ENCODE measurements around the gene NEGR1.
A peak's percentile ranks its signal among the peaks of the same experiment; 100 is the strongest.

The NEGR1 gene

DNA sequence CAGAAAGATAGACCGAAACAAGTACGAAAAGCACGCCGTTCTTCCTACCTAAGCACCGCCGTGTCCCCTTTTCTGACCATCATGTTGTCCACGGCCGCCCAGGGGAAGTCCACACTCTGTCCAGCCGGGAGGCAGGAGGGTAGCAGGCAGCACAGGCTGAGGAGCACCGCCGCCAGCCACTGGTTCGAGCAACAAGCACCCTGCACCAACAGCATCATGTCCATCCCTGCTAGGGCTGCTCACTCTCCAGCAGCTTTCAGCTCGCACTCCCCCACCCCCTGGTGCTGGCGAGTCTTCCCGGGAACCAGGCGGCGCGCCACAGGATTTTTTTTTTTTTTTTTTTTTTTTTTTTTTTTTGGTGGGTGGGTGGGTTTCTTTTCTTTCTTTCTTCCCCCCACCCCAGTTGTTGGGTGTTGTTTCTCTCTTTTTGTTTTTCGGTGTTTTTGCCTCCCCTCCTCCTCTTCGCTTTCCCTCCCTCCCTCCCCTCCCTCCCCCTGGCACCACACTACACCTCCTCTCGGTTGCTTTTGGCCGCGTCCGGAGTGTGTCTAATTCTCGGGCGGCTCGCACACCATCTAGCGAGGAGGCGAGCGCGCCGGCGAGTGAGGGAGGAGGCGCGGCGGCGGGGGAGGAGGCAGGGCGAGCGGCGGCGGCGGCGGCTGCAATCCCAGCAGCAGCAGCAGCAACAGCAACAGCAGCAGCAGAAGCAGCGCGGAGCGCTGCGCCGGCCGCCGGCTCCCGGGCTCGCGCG, at the start of gene NEGR1:
Gene NEGR1 (minus strand): TSS at position 269 of the 751 bp plus-strand sequence.
- peak; percentile 91 for DNase-seq (ENCODE audit: low read depth)
- TF ChIP-seq CTCF (IDR thresholded peaks at IDR 0.05; ENCODE audit: insufficient read depth, low read depth, low read length, missing control alignments): no peak
- H3K4me3 ChIP-seq (ENCODE audit: low read length): peak within 1 kb of the TSS; percentile 68

DNA sequence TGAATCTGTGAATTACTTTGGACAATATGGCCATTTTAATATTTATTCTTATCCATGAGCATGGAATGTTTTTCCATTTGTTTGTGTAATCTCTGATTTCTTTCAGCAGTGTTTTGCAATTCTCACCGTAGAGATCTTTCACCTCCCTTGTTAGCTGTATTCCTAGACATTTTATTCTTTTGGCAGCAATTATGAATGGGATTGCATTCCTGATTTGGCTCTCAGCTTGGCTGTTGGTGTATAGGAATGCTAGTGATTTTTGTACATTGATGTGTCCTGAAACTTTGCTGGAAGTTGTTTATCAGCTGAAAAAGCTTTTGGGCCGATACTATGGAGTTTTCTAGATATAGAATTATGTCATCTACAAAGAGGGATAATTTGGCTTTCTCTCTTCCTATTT, 44.2 kb upstream of the NEGR1 start:
- no peak for DNase-seq (ENCODE audit: low read depth)
- no peak for TF ChIP-seq CTCF (IDR thresholded peaks at IDR 0.05; ENCODE audit: insufficient read depth, low read depth, low read length, missing control alignments)
- no peak overlapping the region for H3K4me3 ChIP-seq (ENCODE audit: low read length)

DNA sequence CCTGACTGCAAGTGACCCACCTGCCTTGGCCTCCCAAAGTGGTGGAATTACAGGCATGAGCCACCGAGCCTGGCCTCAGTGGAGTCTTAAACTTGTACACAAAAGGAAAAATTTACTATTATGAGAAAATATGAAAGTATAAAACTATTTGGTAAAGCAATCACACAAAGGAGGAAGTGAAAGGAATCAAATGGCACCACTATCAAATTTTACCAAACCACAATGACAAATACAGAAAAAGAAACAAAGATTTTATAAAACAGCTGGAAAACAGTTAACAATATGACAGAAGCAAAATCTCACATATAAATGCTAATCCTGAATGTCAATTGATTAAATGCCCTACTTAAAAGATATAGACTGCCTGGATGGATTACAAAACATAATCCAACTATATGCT, 42.1 kb upstream of the NEGR1 start:
- no peak overlapping the region for H3K4me3 ChIP-seq (ENCODE audit: low read length)
- no peak for DNase-seq (ENCODE audit: low read depth)
- no peak for TF ChIP-seq CTCF (IDR thresholded peaks at IDR 0.05; ENCODE audit: insufficient read depth, low read depth, low read length, missing control alignments)

- TF ChIP-seq CTCF (IDR thresholded peaks at IDR 0.05; ENCODE audit: insufficient read depth, low read depth, low read length, missing control alignments): no peak
- no peak for DNase-seq (ENCODE audit: low read depth)
- no peak overlapping the region for H3K4me3 ChIP-seq (ENCODE audit: low read length)
Observed at GRCh38 chr1:72322910-72323309, 40.6 kb upstream of the NEGR1 start.

DNA sequence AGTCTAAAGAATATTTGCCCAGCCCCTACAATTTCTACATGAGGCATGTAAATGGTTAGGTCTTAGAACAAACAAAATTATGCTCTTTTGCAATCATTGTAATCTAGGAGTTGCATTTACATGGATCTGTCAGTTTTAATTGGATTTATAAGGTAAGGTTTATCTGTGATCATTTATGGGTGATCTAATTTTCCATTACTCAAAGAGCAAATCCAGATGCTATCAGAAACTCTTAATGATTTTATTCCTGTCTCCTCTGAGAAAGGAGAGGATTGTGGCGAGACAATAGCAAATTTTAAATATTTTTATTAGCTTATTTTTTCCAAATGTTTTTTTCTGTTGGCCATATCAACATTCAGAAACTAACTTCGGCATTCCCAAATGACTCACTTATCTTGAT, 14.2 kb upstream of the NEGR1 start:
- TF ChIP-seq CTCF (IDR thresholded peaks at IDR 0.05; ENCODE audit: insufficient read depth, low read depth, low read length, missing control alignments): no peak
- no peak for DNase-seq (ENCODE audit: low read depth)
- no peak overlapping the region for H3K4me3 ChIP-seq (ENCODE audit: low read length)

DNA sequence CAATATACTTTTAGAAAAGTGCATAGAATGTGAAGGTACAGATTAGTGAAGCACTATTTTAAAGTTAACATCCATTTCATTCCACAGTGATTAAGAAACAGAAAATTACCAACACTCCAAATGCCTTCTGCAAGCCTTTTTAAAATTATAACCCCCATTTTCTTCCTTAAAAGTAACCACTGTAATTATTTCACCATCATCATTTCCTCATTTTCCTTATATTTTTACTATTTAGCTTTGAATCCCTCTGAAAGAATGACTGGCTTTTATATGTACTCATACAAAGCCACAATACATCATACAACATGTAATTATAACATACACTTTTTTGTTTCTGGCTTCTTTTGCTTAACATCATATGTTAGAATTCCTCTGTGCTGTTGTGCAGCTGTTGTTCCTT, 6.5 kb upstream of the NEGR1 start:
- no peak for TF ChIP-seq CTCF (IDR thresholded peaks at IDR 0.05; ENCODE audit: insufficient read depth, low read depth, low read length, missing control alignments)

DNA sequence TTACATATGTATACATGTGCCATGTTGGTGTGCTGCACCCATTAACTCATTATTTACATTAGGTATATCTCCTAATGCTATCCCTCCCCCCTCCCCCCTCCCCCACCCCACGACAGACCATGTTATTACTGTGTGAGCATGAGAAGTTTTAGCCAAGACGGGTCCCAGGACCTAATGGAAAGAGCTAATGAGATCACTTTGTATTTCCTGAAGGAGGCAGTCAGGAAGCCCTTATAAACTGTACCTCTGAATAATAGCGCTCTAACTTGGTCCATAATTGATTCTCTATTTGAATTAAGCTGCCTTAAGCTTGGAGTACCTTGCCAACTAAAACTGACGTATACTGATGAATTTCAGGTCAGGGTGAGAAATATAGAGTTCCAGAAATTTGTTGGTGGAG, 4.1 kb upstream of the NEGR1 start:
- H3K4me3 ChIP-seq (ENCODE audit: low read length): no peak overlapping the region
- TF ChIP-seq CTCF (IDR thresholded peaks at IDR 0.05; ENCODE audit: insufficient read depth, low read depth, low read length, missing control alignments): no peak
- no peak for DNase-seq (ENCODE audit: low read depth)

More for the DNA sequence above, 6.5 kb upstream of the NEGR1 start:
- DNase-seq (ENCODE audit: low read depth): no peak
- no peak overlapping the region for H3K4me3 ChIP-seq (ENCODE audit: low read length)
